GM12801 (cell line): ENCODE results near the gene YBX3.

ENCODE experiments used
- TF ChIP-seq, protein P1 (sequence below): IDR thresholded peaks from one replicate; pipeline ENCODE4 v1.5.1; 2011; ENCODE audit warnings: control low read depth; ENCODE audit not compliant: insufficient read length; ENCODE audit errors: extremely low read depth

Gene YBX3

DNA sequence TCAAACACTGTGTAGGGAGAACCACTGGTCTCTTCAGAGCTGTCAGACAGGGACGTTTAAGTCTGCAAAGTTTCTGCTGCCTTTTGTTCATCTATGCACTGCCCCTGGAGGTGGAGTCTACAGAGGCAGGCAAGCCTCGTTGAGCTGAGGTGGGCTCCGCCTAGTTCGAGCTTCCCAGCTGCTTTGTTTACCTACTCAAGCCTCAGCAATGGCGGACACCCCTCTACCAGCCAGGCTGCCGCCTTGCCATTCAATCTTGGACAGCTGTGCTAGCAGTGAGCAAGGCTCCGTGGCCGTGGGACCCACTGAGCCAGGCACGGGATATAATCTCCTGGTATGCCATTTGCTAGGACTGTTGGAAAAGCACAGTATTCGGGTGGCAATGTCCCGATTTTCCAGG is 24.6 kb upstream of the YBX3 start:
- TF ChIP-seq, protein P1, sequence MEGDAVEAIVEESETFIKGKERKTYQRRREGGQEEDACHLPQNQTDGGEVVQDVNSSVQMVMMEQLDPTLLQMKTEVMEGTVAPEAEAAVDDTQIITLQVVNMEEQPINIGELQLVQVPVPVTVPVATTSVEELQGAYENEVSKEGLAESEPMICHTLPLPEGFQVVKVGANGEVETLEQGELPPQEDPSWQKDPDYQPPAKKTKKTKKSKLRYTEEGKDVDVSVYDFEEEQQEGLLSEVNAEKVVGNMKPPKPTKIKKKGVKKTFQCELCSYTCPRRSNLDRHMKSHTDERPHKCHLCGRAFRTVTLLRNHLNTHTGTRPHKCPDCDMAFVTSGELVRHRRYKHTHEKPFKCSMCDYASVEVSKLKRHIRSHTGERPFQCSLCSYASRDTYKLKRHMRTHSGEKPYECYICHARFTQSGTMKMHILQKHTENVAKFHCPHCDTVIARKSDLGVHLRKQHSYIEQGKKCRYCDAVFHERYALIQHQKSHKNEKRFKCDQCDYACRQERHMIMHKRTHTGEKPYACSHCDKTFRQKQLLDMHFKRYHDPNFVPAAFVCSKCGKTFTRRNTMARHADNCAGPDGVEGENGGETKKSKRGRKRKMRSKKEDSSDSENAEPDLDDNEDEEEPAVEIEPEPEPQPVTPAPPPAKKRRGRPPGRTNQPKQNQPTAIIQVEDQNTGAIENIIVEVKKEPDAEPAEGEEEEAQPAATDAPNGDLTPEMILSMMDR, result no peak

DNA sequence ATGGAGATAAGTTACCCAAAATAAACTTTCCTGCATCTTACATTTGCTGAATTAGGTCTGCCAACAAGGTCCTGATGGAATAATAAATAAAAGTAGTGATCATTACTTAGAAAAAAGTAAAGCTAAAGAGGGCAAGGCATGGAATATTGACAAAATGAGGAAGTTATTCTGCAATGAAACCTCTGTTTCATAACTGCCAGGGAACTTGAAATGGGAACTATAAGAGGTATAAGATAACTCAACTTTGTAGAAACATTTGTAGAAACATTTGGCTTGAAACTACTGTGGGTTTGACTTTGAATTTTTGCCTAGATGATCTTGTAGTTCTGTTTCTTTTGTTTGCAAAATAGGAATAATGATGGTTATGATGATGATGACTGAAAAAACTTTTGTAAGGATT is 18.7 kb upstream of the YBX3 start:
- TF ChIP-seq, protein P1, result no peak

DNA sequence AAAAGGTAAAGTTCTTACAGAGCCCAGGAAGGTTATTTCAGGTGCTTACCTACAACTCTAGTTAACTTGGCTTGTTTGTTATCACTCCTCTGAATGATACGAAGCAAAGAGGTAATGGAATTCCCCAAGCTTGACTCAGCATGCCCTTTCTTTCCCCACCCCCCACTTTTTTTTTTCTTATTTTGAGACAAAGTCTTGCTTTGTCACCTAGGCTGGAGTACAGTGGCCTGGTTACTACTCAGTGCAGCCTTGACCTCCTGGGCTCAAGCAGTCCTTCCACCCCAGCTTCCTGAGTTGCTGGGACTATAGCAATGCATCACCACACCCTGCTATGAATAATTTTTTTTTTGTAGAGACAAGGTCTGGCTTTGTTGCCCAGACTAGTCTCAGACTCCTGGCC is 17.1 kb upstream of the YBX3 start:
- TF ChIP-seq, protein P1, result no peak

DNA sequence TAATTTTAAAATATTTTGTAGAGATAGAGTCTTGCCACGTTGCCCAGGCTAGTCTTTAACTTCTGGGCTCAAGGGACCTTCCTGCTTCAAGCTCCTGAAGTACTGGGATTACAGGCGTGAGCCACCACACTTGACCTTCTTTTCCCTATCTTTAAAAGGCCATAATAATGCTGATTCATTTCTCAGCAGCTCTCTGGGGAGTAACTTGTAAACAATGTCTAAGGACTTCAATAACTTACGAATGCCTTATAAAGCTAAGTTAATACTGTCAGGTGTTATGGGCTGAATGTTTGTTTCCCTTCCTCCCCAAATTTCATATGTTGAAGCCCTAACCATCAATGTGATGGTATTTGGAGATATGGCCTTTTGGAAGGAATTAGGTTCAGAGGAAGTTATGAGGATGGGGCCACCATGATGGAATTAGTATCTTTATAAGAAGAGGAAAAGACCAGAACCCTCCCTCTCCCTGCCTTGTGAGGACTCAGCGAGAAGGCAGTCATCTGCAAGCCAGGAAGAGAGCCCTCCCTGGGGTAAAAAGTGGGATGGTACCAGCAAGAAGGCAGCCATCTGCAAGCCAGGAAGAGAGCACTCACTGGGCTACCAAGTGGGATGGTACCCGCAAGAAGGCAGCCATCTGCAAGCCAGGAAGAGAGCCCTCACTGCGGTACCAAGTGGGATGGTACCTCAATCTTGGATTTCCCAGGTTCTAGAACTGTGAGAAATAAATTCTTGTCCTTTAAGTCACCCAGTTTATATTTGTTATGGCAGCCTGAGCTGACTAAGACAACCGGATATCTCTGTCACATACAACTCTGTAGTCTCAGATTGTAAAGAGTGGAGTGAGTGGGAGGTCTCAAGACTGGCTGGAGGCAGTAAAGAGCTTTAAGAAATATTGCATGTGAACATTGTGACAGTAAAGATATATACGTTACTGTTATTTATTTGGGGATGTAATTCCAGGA is 16.3 kb upstream of the YBX3 start:
- TF ChIP-seq, protein P1, result no peak

DNA sequence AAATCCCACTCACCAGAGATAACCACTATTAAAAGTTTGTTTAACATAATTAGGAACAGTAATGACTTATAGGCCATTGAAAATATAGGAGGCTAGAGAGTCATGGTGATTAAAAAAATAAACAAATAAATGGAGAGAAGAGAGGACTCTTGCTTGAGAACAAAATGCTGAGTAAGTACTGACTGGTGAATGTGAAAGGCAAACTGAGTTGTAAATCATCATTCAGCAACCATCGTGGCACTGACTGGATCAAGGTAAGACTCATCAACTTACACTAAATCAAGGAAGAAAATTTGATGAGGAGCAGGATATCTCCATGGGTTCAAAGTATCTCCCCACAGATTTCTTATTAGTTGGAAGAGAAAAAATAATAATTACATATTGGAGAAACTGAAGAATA is 14.1 kb upstream of the YBX3 start:
- TF ChIP-seq, protein P1, result no peak

DNA sequence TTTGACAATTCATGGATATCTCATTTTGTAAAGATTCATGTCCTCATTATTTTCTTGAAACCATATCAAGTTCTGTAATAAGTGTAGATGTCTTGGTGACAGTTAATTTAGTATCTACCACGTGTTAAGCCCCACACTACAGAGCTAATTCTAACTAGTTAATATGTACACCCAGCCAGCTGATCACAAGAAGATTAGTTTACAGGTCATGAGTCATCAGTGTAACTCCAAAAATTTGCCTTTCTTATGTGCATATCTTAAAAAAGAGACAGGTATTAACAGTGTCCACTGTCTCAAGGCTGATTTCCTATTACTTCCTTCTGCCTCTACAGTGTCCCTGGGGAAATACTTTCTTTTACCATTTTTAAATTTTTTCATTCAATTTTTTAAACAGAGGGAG is 13.3 kb upstream of the YBX3 start:
- TF ChIP-seq, protein P1, result no peak

DNA sequence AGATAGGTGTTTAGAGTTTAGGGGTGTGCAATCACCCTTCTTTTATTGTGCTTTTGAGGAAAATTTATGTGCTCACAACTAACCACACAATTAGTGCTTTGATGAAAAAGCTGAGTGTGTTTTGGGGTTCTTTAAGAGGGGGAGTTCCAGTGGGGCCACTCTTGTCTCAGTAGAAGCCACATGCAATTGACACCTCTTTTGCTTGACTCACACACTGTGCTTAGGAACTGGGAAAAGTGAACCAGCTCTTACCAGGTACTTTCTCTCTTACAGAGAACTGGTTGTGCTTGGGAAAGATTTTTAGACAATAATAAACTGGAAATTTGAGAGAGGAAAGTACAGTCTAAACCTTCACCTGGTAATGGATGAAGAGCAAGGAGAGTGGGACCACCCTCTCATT is 12.3 kb upstream of the YBX3 start:
- TF ChIP-seq, protein P1, result no peak
